Cardiac muscle cell (in vitro differentiated cells and primary cell): ENCODE data around the gene NFAT5. TPM values are rescaled to one million over a fixed set of nuclear protein-coding genes. Genes with fewer than 3 reads are reported as not detected.

Experiments
- DNase-seq, 2 donors: peaks; one replicate each; pipeline versions ENCODE4 v3.0.0 to v3.0.0-alpha.2; 2010 to 2017; ENCODE audit warnings: low read depth in 1 of 2, low spot score in 1 of 2
- H3K27ac ChIP-seq: fragments of 200-600 bp; sonication (generic); 2 replicates; pipeline ENCODE4 v1.5.1; 2016
- H3K27me3 ChIP-seq: fragments of 200-600 bp; sonication (generic); 2 replicates; pipeline ENCODE4 v1.6.0; 2016; ENCODE audit warnings: control low read depth
- H3K36me3 ChIP-seq: fragments of 200-600 bp; sonication (generic); 2 replicates; pipeline ENCODE4 v1.5.1; 2016; ENCODE audit warnings: control low read depth
- H3K4me1 ChIP-seq: fragments of 200-600 bp; sonication (generic); 2 replicates; pipeline ENCODE4 v1.8.1; 2017; ENCODE audit warnings: low read depth, mild to moderate bottlenecking, mixed run types
- H3K4me3 ChIP-seq: fragments of 200-600 bp; sonication (generic); 2 replicates; pipeline ENCODE4 v1.5.1; 2016; ENCODE audit warnings: mild to moderate bottlenecking
- H3K9me3 ChIP-seq: fragments of 200-600 bp; sonication (generic); 2 replicates; pipeline ENCODE4 v1.5.1; 2017; ENCODE audit warnings: low read depth, mild to moderate bottlenecking, control low read depth
- polyA plus RNA-seq: library from polyadenylated mRNA; unstranded; fragments of >200 nt; fragmentation: Nextera tagmentation; extraction: Ambion mirVana; gene quantifications from 2 replicates; pipeline ENCODE4 v1.2.1, GENCODE V29; 2016
- total RNA-seq: library from RNA; depleted of rRNA; stranded (reverse); fragments of >200 nt; gene quantifications from 2 replicates; pipeline ENCODE4 v1.2.3, GENCODE V29; 2016
- TF ChIP-seq, protein P1 (sequence below): IDR thresholded peaks from 2 replicates; pipeline ENCODE4 v1.5.1; 2012; ENCODE audit warnings: low read depth, mild to moderate bottlenecking, low read length

Gene NFAT5
- total and polyA plus RNA-seq, 2 experiments from 2014 or later = 6.2 to 15.9 TPM

DNA sequence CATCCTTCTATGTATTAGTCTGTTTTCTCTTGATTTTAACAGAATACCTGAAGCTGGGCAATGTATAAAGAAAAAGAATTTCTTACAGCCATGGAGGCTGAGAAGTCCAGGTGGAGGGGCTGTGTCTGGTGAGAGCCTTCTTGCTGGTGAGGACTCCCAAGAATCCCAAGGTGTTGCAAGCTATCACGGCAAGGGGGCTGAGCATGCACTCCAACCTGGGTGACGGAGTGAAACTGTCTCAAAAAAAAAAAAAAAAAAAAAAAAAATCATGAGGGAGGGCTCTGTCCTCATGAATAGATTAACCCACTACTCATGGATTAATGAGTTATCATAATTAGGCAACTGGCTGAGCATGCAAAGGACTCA is 141.2 kb downstream of the NFAT5 start:
- DNase-seq = no peak
- no peaks in the 10 kb centered on the region for H3K27me3 ChIP-seq
- no peak overlapping the region for H3K4me3 ChIP-seq
- TF ChIP-seq, protein P1, sequence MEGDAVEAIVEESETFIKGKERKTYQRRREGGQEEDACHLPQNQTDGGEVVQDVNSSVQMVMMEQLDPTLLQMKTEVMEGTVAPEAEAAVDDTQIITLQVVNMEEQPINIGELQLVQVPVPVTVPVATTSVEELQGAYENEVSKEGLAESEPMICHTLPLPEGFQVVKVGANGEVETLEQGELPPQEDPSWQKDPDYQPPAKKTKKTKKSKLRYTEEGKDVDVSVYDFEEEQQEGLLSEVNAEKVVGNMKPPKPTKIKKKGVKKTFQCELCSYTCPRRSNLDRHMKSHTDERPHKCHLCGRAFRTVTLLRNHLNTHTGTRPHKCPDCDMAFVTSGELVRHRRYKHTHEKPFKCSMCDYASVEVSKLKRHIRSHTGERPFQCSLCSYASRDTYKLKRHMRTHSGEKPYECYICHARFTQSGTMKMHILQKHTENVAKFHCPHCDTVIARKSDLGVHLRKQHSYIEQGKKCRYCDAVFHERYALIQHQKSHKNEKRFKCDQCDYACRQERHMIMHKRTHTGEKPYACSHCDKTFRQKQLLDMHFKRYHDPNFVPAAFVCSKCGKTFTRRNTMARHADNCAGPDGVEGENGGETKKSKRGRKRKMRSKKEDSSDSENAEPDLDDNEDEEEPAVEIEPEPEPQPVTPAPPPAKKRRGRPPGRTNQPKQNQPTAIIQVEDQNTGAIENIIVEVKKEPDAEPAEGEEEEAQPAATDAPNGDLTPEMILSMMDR = no peak
- peaks cover 8% of the 10 kb centered on the region for H3K36me3 ChIP-seq
- no peak overlapping the region for H3K27ac ChIP-seq
- no peaks in the 10 kb centered on the region for H3K4me1 ChIP-seq
- H3K9me3 ChIP-seq = no peaks in the 10 kb centered on the region

DNA sequence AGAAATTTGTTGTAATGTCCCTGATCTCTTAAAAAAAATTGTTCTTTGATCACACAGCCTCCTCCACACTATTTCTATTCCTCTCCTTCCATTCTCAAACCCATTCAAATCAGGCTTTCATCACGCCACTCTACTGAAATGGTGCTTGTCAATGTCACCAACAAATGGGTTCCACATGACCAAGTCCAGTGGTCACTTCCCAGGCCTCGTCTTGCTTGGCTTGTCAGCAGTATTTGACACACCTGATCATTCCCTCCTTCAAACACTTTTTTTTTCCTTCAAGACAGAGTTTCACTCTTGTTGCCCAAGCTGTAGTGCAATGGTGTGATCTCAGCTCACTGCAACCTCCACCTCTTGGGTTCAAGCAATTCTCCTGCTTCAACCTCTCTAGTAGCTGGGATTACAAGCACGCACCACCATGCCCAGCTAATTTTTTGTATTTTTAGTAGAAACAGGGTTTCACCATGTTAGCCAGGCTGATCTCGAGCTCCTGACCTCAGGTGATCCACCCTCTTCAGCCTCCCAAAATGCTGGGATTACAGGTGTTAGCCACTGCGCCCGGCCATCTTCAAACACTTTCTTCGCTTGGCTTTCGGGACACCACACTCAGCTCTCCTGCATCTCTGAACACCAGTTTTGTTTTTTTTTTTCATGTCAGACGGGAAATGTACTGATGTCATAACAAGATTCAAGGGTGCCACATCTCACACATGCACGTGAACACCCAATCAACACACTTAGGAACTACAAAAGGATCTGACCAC is 142.3 kb downstream of the NFAT5 start:
- Histone ChIP-seq H3K4me1 (no peaks in the 10 kb centered on the region), H3K36me3 (no peaks in the 10 kb centered on the region), H3K27ac (peak overlapping the region; percentile 6), H3K27me3 (no peaks in the 10 kb centered on the region), H3K4me3 (no peak overlapping the region), H3K9me3 (no peaks in the 10 kb centered on the region)
- TF ChIP-seq, protein P1 = no peak
- DNase-seq = no peak

DNA sequence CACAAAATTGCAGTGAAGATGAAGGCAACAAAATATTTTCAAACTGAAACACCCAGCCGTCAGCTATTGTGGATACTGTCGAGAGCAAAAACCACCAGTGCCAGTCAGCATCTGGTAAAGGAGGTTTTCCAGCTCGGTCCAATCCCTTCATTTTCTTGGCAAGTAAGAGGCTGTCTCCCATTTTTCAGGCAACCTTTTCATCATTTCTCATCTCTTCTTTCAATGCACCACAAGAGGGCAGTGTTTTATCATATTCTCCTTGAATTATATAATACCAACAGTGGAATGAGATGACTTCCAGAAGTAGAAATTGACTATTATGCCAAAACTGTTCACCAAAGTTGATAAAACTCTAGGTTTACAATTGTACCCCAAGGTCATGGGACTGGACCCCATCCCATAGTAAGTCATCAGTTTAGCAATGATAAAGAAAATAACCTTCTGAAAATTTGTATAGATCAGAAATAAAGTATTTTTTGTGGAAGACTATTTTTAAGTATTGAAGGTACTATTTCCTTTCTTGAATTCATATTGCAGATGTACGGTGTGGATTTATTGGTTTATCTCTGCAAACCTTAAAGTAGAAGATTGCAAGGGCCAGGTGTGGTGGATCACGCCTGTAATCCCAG is 143.8 kb downstream of the NFAT5 start:
- H3K27me3 ChIP-seq = no peaks in the 10 kb centered on the region
- TF ChIP-seq, protein P1 = peak; percentile 55
- H3K27ac ChIP-seq = peak overlapping the region; percentile 38
- no peaks in the 10 kb centered on the region for H3K4me1 ChIP-seq
- H3K9me3 ChIP-seq = no peaks in the 10 kb centered on the region
- peak; percentile 65 to 81 for DNase-seq
- H3K4me3 ChIP-seq = no peak overlapping the region
- no peaks in the 10 kb centered on the region for H3K36me3 ChIP-seq

DNA sequence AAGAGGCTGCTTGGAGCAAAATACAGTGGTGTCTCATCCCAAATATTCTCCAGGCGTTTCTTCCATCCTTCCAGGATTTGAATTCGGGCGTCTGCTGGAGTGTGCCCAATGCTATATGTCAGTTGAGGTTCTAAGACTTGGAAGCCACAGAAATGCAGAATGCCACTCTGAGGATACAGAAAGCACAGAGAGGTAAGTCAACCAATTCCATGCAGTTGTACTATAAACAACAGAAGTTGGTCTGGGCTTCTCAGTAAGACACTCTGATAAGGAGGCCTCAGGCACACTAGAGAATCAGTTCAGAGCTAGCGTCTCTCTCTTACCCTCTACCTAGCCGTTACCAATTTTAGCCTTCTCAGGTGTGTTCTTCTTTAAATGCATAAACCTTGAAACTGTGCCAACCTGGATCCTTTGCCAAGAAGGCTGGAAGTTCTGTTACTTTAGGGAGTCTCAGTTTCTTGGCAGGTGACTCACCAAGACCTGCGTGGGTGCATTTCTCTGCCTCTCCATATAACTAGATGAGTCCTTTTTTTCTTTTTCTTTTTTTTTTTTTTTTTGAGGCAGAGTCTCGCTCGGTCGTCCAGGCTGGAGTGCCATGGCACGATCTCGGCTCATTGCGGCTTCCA is 145.5 kb downstream of the NFAT5 start:
- DNase-seq = peak in 1 of 2 donors; percentile 71
- no peak overlapping the region for H3K27ac ChIP-seq

DNA sequence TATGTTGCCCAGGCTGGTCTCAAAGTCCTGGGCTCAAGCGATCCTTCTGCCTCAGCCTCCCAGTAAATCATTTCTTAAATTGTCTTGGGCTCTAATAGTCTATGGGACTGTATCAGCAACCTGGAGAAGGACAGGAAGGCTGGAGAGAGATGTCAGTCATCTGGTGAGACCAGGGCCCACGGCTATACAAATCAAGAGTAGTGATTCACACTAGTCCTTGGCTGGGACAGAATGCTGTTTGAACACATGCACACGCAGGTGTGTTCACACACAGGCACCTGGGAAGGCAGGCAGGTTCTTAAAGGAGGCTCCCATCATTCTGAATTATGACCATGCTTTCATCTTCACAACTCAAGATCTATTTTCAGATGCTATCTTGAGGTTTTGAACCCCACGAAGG is 146.5 kb downstream of the NFAT5 start:
- TF ChIP-seq, protein P1 = no peak
- Histone ChIP-seq H3K36me3 (no peaks in the 10 kb centered on the region), H3K27ac (no peak overlapping the region), H3K27me3 (no peaks in the 10 kb centered on the region), H3K4me3 (no peak overlapping the region), H3K4me1 (no peaks in the 10 kb centered on the region), H3K9me3 (no peaks in the 10 kb centered on the region)
- no peak for DNase-seq

More for the DNA sequence above, 145.5 kb downstream of the NFAT5 start:
- no peaks in the 10 kb centered on the region for H3K4me1 ChIP-seq
- TF ChIP-seq, protein P1 = no peak
- H3K36me3 ChIP-seq = no peaks in the 10 kb centered on the region
- H3K27me3 ChIP-seq = no peaks in the 10 kb centered on the region
- H3K9me3 ChIP-seq = no peaks in the 10 kb centered on the region
- no peak overlapping the region for H3K4me3 ChIP-seq
